GM19324 (cell line): ENCODE measurements around the gene NAAA.
"Not testable (repeated sequence)": the region's sequence is repeated elsewhere in the genome, so short reads cannot be mapped to it uniquely, and the experiment has no call there.

Experiments used
- ATAC-seq: cut with Tn5 transposase; IDR thresholded peaks from one replicate; pipeline ENCODE4 v1.9.1; 2021; ENCODE audit warnings: mild to moderate bottlenecking, moderate library complexity; ENCODE audit not compliant: unreplicated experiment, low FRiP score

NAAA gene

GRCh38 chr4:75940692-75941253, at the start of gene NAAA:
NAAA (minus strand) TSS chr4:75941013; CDS start chr4:75940949, 64 bp downstream.
- ATAC-seq, result peak; percentile 85

- no peak for ATAC-seq
Observed at GRCh38 chr4:75989846-75990528, 49.2 kb upstream of the NAAA start.

GRCh38 chr4:75985116-75985515, 44.3 kb upstream of the NAAA start:
- no peak for ATAC-seq

GRCh38 chr4:75980576-75980975, 39.8 kb upstream of the NAAA start:
- ATAC-seq, result no peak

GRCh38 chr4:75976177-75976576, 35.4 kb upstream of the NAAA start:
- ATAC-seq, result no peak

GRCh38 chr4:75973766-75974165, 33.0 kb upstream of the NAAA start:
- ATAC-seq, result no peak

GRCh38 chr4:75968084-75968483, 27.3 kb upstream of the NAAA start:
- no peak for ATAC-seq

GRCh38 chr4:75963558-75963957, 22.7 kb upstream of the NAAA start:
- ATAC-seq, result no peak

GRCh38 chr4:75962072-75962471, 21.3 kb upstream of the NAAA start:
- ATAC-seq, result not testable (repeated sequence)

- ATAC-seq, result not testable (repeated sequence)
Observed at GRCh38 chr4:75958546-75958945, 17.7 kb upstream of the NAAA start.

GRCh38 chr4:75954811-75955210, 14.0 kb upstream of the NAAA start:
- not testable (repeated sequence) for ATAC-seq

GRCh38 chr4:75953509-75953908, 12.7 kb upstream of the NAAA start:
- ATAC-seq, result no peak

- ATAC-seq, result no peak
Observed at GRCh38 chr4:75950213-75950815, 9.5 kb upstream of the NAAA start.

GRCh38 chr4:75948822-75949444, 8.1 kb upstream of the NAAA start:
- ATAC-seq, result peak; percentile 79

GRCh38 chr4:75939890-75940691, 722 bp downstream of the NAAA start:
- peak; percentile 59 for ATAC-seq

- ATAC-seq, result no peak
Observed at GRCh38 chr4:75935628-75936027, 5.2 kb downstream of the NAAA start.

GRCh38 chr4:75930152-75930551, 10.7 kb downstream of the NAAA start:
- no peak for ATAC-seq

- not testable (repeated sequence) for ATAC-seq
Observed at GRCh38 chr4:75924916-75925315, 15.9 kb downstream of the NAAA start.

GRCh38 chr4:75924309-75924827, 16.4 kb downstream of the NAAA start:
- no peak for ATAC-seq

- no peak for ATAC-seq
Observed at GRCh38 chr4:75922588-75922987, 18.2 kb downstream of the NAAA start.
